A549 (cell line): ENCODE data around the gene MGP.

Source experiments
- CEBPB ChIP-seq, 2 experiments: fragments of >200 bp in 1 of 2; sonication (Bioruptor Twin) in 1 of 2; formaldehyde crosslinking in 1 of 2; IDR thresholded peaks; 2 replicates each; pipeline ENCODE4 v1.6.1; 2012 to 2016
- CTCF ChIP-seq: fragments of >200 bp; sonication (Bioruptor Twin); formaldehyde crosslinking; IDR thresholded peaks from 3 replicates; pipeline ENCODE4 v1.5.1; 2016
- E2F6 ChIP-seq: IDR thresholded peaks from 2 replicates; pipeline ENCODE4 v1.6.1; 2012; ENCODE audit warnings: low read depth, borderline replicate concordance
- EP300 ChIP-seq, 2 experiments: fragments of >200 bp; sonication (Bioruptor Twin); formaldehyde crosslinking; IDR thresholded peaks; 2 replicates in 1 of 2; 3 replicates in 1 of 2; pipeline ENCODE4 v1.6.1; 2016 to 2017
- HMGXB4 ChIP-seq: fragments of 250-450 bp; sonication (Bioruptor Pico); IDR thresholded peaks from 2 replicates; pipeline ENCODE4 v1.5.0; 2021; ENCODE audit warnings: mild to moderate bottlenecking, moderate library complexity, borderline replicate concordance
- POLR2A ChIP-seq: IDR thresholded peaks from 2 replicates; pipeline ENCODE4 v1.6.1; 2012; ENCODE audit warnings: mild to moderate bottlenecking, low read length
- RAD21 ChIP-seq, 2 experiments: fragments of >200 bp in 1 of 2; sonication (Bioruptor Twin) in 1 of 2; formaldehyde crosslinking in 1 of 2; IDR thresholded peaks in 1 of 2; conservative IDR thresholded peaks in 1 of 2; 2 replicates in 1 of 2; 3 replicates in 1 of 2; pipeline ENCODE4 v1.6.1; 2012 to 2018; ENCODE audit warnings: inconsistent platforms in 1 of 2
- RCOR1 ChIP-seq: fragments of 150-350 bp; IDR thresholded peaks from 2 replicates; pipeline ENCODE4 v1.6.1; 2014; ENCODE audit warnings: antibody characterized with exemption, low read length, low read depth
- REST ChIP-seq: fragments of 200-600 bp; sonication (generic); IDR thresholded peaks from 2 replicates; pipeline ENCODE4 v1.6.1; 2016; ENCODE audit warnings: antibody characterized with exemption, mild to moderate bottlenecking, moderate library complexity
- USF2 ChIP-seq: fragments of 450-650 bp; IDR thresholded peaks from 2 replicates; pipeline ENCODE4 v1.6.1; 2014; ENCODE audit warnings: antibody characterized with exemption

GRCh38 chr12:14843425-14843887, 42.2 kb downstream of the MGP start, which contains the start of gene ART4:
- no peak for TF ChIP-seq CTCF
- TF ChIP-seq REST = no peak
- TF ChIP-seq RAD21 (conservative IDR thresholded peaks at IDR 0.05 in 1 of 2, IDR thresholded peaks at IDR 0.05 in 1 of 2) = no peak
- no peak for TF ChIP-seq POLR2A
- no peak for TF ChIP-seq E2F6
- TF ChIP-seq RCOR1 = no peak
- no peak for TF ChIP-seq CEBPB (IDR thresholded peaks at IDR 0.05)
- no peak for TF ChIP-seq USF2
- TF ChIP-seq HMGXB4 = no peak
- TF ChIP-seq EP300 (IDR thresholded peaks at IDR 0.05) = no peak
